K562 (cell line): ENCODE data around the gene FTH1. TPM values are rescaled to one million over a fixed set of nuclear protein-coding genes. Genes with fewer than 3 reads are reported as not detected.

Experiments used
- ARID1B ChIP-seq: fragments of 450-650 bp; IDR thresholded peaks from 2 replicates; pipeline ENCODE4 v1.6.1; 2016; ENCODE audit warnings: antibody characterized with exemption, mild to moderate bottlenecking, inconsistent platforms
- CBFA2T3 ChIP-seq: fragments of 450-650 bp; IDR thresholded peaks from 2 replicates; pipeline ENCODE4 v1.6.1; 2017
- EHMT2 ChIP-seq: fragments of 450-650 bp; IDR thresholded peaks from 2 replicates; pipeline ENCODE4 v1.6.1; 2018; ENCODE audit warnings: antibody characterized with exemption
- ESRRA ChIP-seq: fragments of 450-650 bp; IDR thresholded peaks from 2 replicates; pipeline ENCODE4 v1.6.1; 2014; ENCODE audit warnings: low read depth, mild to moderate bottlenecking, moderate library complexity, borderline replicate concordance
- ETV5 ChIP-seq: sonication (generic); formaldehyde crosslinking; IDR thresholded peaks from 2 replicates; pipeline ENCODE4 v1.4.0; 2020; ENCODE audit warnings: low read depth, mild to moderate bottlenecking, missing genetic modification reagents
- GABPB1 ChIP-seq: sonication (generic); formaldehyde crosslinking; IDR thresholded peaks from 2 replicates; pipeline ENCODE4 v1.8.0; 2022; ENCODE audit warnings: mild to moderate bottlenecking, missing genetic modification reagents
- HIVEP1 ChIP-seq: fragments of 250-450 bp; sonication (Bioruptor Pico); IDR thresholded peaks from 2 replicates; pipeline ENCODE4 v1.4.0; 2020; ENCODE audit warnings: mild to moderate bottlenecking
- RBM34 ChIP-seq: fragments of 200-400 bp; formaldehyde crosslinking; IDR thresholded peaks from 2 replicates; pipeline ENCODE4 v1.6.1; 2018; ENCODE audit warnings: low read length, borderline replicate concordance; ENCODE audit not compliant: insufficient read depth
- RCOR1 ChIP-seq, 2 experiments: IDR thresholded peaks; 2 replicates each; pipeline ENCODE4 v1.6.1; 2012; ENCODE audit warnings: low read depth in 2 of 2, low read length in 2 of 2, borderline replicate concordance in 1 of 2, improper control_type of control experiment in 1 of 2
- RFX7 ChIP-seq: fragments of 250-450 bp; sonication (Bioruptor Pico); IDR thresholded peaks from 2 replicates; pipeline ENCODE4 v1.5.1; 2021; ENCODE audit warnings: mild to moderate bottlenecking
- ZNF561 ChIP-seq: fragments of 450-650 bp; formaldehyde crosslinking; conservative IDR thresholded peaks from 2 replicates; pipeline ENCODE4 v1.4.0; 2020; ENCODE audit warnings: mild to moderate bottlenecking, moderate library complexity
- polyA plus RNA-seq, 8 experiments: library from polyadenylated mRNA; depleted of rRNA in 4 of 8; stranded (reverse) in 5 of 8; unstranded in 3 of 8; fragments of >200 nt; fragmentation: Nextera tagmentation in 2 of 8; fragmentation: Illumina TruSeq in 1 of 8; extraction: Ambion mirVana in 2 of 8; extraction: Trizol in 1 of 8; gene quantifications; 2 replicates each; pipeline versions ENCODE4 v1.2.1 to v1.2.3, GENCODE V29; 2011 to 2014; ENCODE audit warnings: inconsistent platforms in 1 of 8, missing spikeins in 1 of 8
- total RNA-seq, 7 experiments: library from RNA; depleted of rRNA in 6 of 7; stranded (reverse); fragments of >200 nt in 6 of 7; fragmentation: Illumina TruSeq in 2 of 7; extraction: Trizol in 2 of 7; gene quantifications; 2 replicates each; pipeline versions ENCODE4 v1.2.1 to v1.2.3, GENCODE V29; 2011 to 2021; ENCODE audit warnings: low replicate concordance in 1 of 7
- TF ChIP-seq, protein P1 (sequence below): fragments of 250-450 bp; sonication (Bioruptor Pico); IDR thresholded peaks from 2 replicates; pipeline ENCODE4 v1.9.0; 2021; ENCODE audit warnings: mild to moderate bottlenecking, inconsistent platforms
- TF ChIP-seq, protein P2 (sequence below): sonication (generic); formaldehyde crosslinking; IDR thresholded peaks from 2 replicates; pipeline ENCODE4 v1.8.0; 2022; ENCODE audit warnings: mild to moderate bottlenecking, missing genetic modification reagents
- TF ChIP-seq, protein P3 (sequence below): fragments of 450-650 bp; IDR thresholded peaks from 2 replicates; pipeline ENCODE4 v1.7.1; 2018; ENCODE audit warnings: mild to moderate bottlenecking, low read depth; ENCODE audit not compliant: partially characterized antibody
- TF ChIP-seq, protein P4 (sequence below), 2 experiments: IDR thresholded peaks; 2 replicates each; pipeline ENCODE4 v1.6.1; 2012; ENCODE audit warnings: improper control_type of control experiment in 2 of 2, low read depth in 2 of 2, low read length in 2 of 2, borderline replicate concordance in 1 of 2
- TF ChIP-seq, protein P5 (sequence below): sonication (generic); formaldehyde crosslinking; IDR thresholded peaks from 2 replicates; pipeline ENCODE4 v1.8.0; 2022; ENCODE audit warnings: missing genetic modification reagents, mild to moderate bottlenecking, borderline replicate concordance

FTH1 gene
- total and polyA plus RNA-seq, 9 of the 15 experiments (the other 6 are each of a cell fraction or from before 2014, with no cell fraction given): 370 to 3,146 (median 802) TPM

DNA sequence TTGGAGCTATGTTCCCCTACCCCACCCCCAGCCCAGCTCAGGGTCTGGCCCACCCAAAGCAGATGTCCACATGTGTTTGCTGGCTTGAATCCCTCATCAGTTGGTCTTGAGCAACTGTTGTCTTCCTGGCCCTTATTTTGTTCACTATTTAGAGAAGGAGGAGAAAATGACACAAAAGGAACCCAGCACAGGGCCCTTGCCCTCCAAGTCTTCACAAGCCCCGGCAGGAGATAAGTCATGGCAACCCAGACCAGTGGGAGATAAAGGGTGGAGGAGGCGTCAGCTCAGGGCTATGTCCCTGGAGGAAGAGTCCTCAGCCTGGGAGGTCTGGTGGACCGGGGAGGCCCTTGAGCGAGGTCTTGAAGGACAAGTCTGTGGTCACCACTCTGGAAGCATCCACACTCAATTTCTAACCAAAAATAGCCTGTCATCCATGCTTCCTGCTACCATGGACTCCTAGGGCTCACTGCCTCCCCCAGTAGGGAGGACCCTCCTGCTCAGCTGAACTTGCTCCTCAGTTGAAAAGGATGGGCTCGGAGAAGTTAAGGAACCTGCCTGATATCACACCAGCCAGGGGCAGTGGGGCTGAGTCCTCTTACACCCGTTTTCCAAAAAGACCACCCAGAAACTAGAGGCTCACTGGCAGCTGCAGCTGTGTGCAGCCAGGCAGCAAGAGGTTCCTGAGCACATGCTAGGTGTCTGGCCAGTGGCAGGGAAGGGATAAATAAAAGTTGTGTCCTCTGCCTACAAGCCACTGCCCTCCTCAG lies 48.3 kb downstream of the FTH1 start (continued):
- TF ChIP-seq RBM34: no peak
- TF ChIP-seq ARID1B: peak; percentile 46; the same call in 1 of the 2 replicates
- peak; percentile 65 for TF ChIP-seq CBFA2T3
- TF ChIP-seq, protein P1, sequence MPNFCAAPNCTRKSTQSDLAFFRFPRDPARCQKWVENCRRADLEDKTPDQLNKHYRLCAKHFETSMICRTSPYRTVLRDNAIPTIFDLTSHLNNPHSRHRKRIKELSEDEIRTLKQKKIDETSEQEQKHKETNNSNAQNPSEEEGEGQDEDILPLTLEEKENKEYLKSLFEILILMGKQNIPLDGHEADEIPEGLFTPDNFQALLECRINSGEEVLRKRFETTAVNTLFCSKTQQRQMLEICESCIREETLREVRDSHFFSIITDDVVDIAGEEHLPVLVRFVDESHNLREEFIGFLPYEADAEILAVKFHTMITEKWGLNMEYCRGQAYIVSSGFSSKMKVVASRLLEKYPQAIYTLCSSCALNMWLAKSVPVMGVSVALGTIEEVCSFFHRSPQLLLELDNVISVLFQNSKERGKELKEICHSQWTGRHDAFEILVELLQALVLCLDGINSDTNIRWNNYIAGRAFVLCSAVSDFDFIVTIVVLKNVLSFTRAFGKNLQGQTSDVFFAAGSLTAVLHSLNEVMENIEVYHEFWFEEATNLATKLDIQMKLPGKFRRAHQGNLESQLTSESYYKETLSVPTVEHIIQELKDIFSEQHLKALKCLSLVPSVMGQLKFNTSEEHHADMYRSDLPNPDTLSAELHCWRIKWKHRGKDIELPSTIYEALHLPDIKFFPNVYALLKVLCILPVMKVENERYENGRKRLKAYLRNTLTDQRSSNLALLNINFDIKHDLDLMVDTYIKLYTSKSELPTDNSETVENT (CRISPR knock-in tag): no peak
- TF ChIP-seq ESRRA: 0 out of 2 replicates have a peak, but pooled peaks have one; percentile 12
- TF ChIP-seq HIVEP1: no peak
- TF ChIP-seq GABPB1 (CRISPR knock-in tag): peak; percentile 34; the same call in 1 of the 2 replicates
- TF ChIP-seq RCOR1 (IDR thresholded peaks at IDR 0.05; ENCODE audit: borderline replicate concordance in 1 of 2, low read depth in 2 of 2, low read length in 2 of 2): peak in 1 of 2 experiments; percentile 49; a peak in 1 of 4 replicates
- no peak for TF ChIP-seq ZNF561 (CRISPR knock-in tag)
- TF ChIP-seq, protein P2, sequence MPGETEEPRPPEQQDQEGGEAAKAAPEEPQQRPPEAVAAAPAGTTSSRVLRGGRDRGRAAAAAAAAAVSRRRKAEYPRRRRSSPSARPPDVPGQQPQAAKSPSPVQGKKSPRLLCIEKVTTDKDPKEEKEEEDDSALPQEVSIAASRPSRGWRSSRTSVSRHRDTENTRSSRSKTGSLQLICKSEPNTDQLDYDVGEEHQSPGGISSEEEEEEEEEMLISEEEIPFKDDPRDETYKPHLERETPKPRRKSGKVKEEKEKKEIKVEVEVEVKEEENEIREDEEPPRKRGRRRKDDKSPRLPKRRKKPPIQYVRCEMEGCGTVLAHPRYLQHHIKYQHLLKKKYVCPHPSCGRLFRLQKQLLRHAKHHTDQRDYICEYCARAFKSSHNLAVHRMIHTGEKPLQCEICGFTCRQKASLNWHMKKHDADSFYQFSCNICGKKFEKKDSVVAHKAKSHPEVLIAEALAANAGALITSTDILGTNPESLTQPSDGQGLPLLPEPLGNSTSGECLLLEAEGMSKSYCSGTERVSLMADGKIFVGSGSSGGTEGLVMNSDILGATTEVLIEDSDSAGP (CRISPR knock-in tag): no peak
- no peak for TF ChIP-seq RFX7 (CRISPR knock-in tag)
- TF ChIP-seq, protein P3, sequence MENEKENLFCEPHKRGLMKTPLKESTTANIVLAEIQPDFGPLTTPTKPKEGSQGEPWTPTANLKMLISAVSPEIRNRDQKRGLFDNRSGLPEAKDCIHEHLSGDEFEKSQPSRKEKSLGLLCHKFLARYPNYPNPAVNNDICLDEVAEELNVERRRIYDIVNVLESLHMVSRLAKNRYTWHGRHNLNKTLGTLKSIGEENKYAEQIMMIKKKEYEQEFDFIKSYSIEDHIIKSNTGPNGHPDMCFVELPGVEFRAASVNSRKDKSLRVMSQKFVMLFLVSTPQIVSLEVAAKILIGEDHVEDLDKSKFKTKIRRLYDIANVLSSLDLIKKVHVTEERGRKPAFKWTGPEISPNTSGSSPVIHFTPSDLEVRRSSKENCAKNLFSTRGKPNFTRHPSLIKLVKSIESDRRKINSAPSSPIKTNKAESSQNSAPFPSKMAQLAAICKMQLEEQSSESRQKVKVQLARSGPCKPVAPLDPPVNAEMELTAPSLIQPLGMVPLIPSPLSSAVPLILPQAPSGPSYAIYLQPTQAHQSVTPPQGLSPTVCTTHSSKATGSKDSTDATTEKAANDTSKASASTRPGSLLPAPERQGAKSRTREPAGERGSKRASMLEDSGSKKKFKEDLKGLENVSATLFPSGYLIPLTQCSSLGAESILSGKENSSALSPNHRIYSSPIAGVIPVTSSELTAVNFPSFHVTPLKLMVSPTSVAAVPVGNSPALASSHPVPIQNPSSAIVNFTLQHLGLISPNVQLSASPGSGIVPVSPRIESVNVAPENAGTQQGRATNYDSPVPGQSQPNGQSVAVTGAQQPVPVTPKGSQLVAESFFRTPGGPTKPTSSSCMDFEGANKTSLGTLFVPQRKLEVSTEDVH: no peak
- TF ChIP-seq, protein P4, sequence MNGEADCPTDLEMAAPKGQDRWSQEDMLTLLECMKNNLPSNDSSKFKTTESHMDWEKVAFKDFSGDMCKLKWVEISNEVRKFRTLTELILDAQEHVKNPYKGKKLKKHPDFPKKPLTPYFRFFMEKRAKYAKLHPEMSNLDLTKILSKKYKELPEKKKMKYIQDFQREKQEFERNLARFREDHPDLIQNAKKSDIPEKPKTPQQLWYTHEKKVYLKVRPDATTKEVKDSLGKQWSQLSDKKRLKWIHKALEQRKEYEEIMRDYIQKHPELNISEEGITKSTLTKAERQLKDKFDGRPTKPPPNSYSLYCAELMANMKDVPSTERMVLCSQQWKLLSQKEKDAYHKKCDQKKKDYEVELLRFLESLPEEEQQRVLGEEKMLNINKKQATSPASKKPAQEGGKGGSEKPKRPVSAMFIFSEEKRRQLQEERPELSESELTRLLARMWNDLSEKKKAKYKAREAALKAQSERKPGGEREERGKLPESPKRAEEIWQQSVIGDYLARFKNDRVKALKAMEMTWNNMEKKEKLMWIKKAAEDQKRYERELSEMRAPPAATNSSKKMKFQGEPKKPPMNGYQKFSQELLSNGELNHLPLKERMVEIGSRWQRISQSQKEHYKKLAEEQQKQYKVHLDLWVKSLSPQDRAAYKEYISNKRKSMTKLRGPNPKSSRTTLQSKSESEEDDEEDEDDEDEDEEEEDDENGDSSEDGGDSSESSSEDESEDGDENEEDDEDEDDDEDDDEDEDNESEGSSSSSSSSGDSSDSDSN (IDR thresholded peaks at IDR 0.05; ENCODE audit: borderline replicate concordance in 1 of 2, low read depth in 2 of 2, low read length in 2 of 2): peak; percentile 51 to 92; a peak in 2 of 4 replicates
- TF ChIP-seq ETV5 (CRISPR knock-in tag): 0 out of 2 replicates have a peak, but pooled peaks have one; percentile 18
- TF ChIP-seq, protein P5, sequence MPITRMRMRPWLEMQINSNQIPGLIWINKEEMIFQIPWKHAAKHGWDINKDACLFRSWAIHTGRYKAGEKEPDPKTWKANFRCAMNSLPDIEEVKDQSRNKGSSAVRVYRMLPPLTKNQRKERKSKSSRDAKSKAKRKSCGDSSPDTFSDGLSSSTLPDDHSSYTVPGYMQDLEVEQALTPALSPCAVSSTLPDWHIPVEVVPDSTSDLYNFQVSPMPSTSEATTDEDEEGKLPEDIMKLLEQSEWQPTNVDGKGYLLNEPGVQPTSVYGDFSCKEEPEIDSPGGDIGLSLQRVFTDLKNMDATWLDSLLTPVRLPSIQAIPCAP: no peak
- peak; percentile 56; the same call in 1 of the 2 replicates for TF ChIP-seq EHMT2
